Activated T-helper 1 cell treated with Interleukin-2 at 50 U/mL for 16 hours (primary cell): ENCODE results near the gene RRAS2.

ENCODE experiments used
- DNase-seq: peaks from one replicate; pipeline ENCODE4 v3.0.0-alpha.2; 2020; ENCODE audit warnings: low read depth

The RRAS2 gene

GRCh38 chr11:14336507-14337503, 22.2 kb downstream of the RRAS2 start:
- no peak for DNase-seq

DNA sequence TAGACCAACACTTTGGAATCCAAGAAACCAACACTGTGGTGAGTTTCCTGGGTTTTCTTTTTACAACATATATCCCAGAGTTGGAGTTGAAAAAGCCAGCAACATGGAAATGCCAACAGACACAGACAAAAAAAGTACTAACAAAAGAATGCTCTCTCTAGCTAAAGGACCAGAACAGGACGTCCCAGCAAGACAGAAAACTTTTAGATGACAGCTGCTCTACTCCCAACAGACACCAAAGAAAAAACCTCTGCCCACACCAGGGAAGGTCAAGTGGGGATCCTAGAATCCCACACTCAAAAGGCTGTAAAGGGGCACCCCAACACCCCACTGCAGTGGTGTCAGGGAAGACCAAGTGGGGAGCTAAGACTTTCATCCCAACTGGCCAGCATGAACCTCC, 23.3 kb downstream of the RRAS2 start:
- no peak for DNase-seq

- DNase-seq, result no peak
Observed at GRCh38 chr11:14334893-14335292, 24.1 kb downstream of the RRAS2 start.

DNA sequence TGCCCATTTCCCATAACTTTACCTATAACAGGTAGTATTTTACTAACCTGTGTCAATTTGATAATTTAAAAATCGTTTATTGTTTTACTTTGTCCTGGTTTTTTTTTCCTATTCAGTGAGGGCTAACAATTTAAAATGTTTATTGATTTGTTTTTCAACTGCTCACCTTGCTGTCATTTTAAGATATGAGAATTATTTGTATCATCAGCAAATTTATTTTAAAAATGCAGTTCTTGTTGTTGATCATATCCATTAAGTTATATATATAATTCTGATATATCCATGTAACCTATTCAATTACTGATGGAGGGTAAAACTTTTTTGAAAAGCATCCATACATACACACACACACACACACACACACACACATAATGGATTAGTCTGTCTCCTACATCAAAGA, 24.8 kb downstream of the RRAS2 start:
- DNase-seq, result no peak

DNA sequence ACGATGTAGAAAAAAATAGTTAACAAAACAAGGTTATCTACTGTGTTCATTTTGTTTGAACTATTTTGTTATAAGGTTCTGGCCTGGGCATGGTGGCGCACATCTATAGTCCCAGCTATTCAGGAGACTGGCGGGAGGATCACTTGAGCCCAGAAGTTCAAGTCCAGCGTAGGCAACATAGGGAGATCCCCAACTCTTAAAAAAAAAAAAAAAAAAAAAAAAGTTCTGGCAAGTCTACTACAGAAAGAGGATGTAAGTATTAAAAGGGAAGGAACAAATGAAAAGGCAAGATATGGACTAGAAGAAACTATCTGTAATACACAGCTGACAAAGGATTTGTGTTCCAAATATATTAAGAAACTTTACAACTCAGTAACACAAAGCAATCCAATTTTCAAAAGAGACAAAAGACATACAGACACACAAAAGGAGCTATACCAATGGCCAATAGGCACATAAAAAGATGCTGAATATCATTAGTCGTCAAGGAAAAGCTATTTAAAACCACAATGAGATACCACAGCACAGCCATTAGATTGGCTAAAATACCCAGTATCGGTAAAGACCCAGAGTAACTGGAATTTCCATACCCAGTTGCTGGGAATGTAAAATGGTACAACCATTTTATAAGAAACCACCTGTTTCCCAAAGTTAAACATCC, 27.4 kb downstream of the RRAS2 start:
- DNase-seq, result no peak

DNA sequence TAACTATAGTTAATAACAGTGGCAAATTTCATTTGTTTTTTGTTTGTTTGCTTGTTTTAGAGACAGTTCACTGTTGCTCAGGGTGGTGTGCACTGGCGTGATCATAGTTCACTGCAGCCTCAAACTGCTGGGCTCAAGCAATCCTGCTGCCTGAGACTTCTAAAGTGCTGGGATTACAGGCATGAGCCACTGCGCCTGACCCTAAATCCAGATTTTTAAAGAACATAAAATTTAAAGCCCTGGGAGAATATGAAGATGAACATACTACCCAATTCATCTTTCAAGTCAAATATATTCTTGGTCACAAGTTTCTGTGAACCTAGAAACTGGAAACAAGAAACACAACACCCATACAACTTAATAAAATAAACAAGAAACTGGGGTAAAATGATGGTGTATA, 28.1 kb downstream of the RRAS2 start:
- no peak for DNase-seq

DNA sequence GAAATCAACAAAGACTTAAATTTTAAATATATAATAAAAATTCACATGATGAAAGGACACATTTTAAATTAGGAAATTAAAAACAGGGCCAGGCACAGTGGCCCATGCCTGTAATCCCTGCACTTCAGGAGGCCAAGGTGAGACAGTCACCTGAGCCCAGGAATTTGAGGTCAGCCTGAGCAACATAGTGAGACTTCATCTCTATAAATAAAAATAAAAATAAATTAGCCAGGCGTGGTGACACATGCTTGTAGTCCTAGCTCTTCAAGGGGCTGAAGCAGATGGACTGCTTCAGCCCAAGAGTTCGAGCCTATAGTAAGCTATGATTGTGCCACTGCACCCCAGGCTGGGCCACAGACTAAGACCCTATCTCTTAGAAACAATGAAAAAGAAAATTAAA, 29.3 kb downstream of the RRAS2 start:
- DNase-seq, result no peak

DNA sequence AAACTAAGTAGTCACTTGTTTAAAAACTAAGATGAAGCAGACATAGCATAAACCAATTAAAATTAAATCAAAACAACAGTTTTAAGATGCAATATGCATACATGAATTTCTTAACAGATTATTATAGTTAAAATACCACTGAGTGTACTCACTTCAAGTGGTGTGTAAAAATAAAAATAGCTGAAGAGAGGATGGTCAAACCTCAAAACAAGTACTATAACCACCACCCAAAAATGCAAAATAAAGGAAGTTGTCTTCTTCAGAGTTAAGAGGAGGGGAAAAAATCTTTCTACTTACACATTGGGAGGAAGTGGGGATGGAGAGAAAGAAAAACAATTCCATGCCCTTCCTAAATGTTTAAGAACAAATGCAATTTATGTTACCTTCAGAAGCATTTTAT, 31.9 kb downstream of the RRAS2 start:
- DNase-seq, result no peak

DNA sequence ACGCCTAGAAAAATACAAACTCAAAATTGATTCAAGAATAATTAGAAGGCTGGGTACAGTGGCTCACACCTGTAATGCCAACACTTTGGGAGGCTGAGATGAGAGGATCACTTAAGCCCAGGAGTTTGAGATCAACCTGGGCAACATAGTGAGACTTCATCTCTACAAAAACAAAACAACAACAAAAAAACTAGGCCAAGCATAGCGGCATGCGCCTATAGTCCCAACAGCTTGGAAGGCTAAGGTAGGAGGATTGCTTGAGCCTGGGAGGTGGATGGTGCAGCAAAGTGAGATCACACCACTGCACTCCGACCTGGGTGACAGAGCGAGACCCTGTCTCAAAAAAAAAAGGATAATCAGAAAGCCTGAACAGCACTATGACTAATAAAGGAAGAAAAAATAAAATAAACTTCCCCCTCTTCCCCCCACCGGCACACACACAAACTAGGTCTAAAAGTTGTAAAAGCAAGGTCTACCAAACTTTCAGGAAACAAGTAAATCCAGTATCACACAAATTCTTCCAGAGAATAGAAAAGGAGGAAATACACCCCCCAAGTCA, 35.8 kb downstream of the RRAS2 start:
- no peak for DNase-seq

GRCh38 chr11:14322510-14322909, 36.5 kb downstream of the RRAS2 start:
- DNase-seq, result no peak

- no peak for DNase-seq
Observed at GRCh38 chr11:14320020-14320419, 39.0 kb downstream of the RRAS2 start.

- DNase-seq, result no peak
Observed at GRCh38 chr11:14318581-14318981, 40.4 kb downstream of the RRAS2 start.

GRCh38 chr11:14317659-14318325, 41.2 kb downstream of the RRAS2 start:
- DNase-seq, result no peak

GRCh38 chr11:14315130-14315529, 43.9 kb downstream of the RRAS2 start:
- no peak for DNase-seq

DNA sequence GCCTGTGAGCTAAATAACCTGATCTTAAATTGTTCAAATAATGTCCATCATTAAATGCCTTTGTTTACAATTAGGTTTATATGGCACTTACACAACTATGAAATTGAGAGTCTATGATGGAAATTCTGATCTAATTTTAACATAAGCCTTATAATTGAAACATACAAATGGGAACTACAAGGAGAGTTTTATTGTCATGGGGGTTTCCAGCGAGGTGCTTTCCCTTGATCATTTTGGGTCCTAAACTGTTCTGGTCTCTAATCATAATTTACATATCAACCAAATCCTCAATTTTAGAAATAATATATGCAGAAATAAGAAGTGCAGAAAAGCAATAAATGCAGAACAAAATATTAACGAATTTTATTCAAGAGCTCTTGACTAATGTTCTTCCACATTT, 44.9 kb downstream of the RRAS2 start:
- DNase-seq, result no peak

DNA sequence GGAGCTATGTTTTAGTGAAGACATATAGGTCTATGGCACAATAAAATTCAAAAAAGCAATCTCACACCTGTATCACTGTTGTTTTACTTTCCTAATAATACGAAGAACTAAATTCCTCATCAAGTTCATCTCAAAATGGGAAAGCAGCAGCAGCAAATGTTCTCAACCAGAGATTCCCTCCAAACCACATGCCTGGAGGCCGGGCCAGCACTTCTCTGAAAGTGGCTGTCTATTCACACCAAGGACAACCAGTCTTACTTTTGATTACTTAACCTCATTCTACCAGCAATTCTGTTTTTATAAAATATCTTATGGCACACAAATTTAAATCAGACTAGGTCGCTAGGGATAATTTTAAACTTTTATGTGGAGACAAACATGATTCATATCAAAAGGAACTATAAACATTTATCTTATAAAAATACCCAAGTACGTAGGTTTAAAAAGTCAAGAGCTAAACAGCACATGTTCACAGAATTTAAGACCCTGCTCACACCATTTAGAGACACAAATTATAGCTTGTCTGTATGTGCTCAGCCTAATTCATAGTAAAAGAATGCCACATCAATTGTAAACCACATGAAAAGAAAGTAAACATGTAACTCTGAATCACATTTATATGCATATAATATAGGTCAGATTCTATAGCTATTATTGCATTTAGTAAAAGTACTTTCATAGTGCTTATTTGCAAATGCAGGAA, 46.1 kb downstream of the RRAS2 start:
- DNase-seq, result no peak

GRCh38 chr11:14310679-14311078, 48.3 kb downstream of the RRAS2 start:
- DNase-seq, result no peak

DNA sequence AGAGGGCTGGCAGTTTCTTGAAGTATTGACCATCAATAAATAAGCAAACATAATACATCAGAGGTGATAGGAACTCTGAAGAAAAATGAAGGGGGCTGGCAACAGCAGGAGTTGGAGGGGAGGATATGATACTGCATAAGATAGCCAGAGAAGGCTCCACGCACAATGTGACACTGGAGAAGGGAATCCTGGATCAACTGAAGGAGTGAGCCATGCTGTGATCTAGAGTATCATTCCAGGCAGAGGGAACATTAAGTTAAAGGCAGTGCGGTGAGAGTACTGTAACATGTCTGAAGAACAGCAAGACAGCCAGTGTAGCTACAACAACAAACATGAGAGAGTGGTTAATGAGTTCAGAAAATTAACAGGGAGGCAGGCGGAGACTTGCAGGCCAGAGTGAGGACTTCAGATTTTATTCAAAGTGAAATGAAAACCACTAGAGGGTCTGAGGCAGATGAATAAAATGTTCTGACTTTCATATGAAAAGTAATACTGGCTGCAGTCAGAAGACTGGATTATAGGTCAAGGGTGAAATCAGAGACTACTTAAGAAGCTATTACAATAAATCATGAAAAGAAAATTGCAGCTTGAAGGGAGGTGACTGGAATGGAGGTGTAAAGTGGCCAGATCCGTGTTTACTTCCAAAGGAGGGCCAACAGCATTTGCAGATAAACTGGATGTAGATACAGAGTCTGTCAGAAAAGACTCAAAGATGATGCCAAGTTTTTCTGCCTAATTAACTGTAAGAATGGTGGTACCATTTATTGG, 49.4 kb downstream of the RRAS2 start:
- no peak for DNase-seq

DNA sequence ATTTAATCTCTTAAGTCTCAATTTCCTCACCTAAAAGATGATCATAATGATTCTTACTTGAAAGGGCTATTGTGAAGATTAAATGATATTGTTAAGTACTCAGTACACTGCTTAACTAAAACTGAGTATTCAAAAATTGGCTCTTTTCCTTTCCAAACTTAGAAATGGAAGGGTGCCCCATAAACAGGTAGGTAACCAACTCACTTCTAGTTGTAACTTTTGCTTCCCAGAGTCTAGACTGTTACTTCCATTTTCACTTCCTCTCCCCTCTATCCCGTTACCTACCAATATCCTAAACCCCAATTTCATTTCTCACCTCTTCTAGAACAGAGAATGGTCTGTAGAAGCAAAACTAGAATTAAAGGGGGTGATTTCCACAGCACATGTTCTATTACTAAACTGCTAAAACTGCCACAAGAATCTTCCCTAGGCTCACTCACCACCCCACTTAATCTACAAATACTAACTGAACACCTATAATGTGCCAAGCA, 50.0 kb downstream of the RRAS2 start:
- no peak for DNase-seq

DNA sequence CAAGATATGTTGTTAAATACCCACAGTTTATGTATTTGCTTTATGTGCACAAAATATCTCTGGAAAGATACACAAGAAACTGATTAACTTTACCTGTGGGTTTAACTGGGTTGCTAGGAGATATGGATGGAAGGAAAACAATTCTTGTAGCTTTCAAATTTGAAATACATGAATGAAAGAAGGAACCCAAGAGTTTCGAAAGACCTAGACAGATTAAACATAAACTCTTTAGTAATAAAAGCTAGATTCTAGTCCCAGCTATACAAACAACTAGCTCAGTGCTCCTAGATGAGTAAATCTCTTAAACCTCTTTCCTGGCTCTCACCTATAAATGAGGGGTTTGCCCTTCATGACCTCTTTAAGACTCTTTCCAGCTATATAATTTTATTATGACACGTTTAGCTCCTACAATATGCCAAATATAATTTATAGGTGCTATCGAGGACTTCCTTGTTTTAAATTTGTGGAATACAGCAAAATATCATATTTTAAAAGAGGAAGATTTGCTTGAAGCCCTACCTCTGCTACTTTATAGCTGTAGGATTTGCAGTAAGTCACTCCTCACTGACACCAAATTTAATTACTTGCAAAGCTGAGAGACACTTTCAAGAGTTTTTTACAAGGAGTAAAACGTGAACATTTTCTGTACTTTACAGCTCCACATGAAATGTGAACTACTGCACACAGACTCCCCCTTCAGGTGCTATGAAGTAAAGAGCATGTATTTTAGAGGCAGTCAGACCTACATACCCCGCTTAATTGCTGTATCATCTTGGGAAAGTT, 50.7 kb downstream of the RRAS2 start:
- no peak for DNase-seq
